ENCODE data around the gene KLHDC8B. TPM values are rescaled to one million over a fixed set of nuclear protein-coding genes. Genes with fewer than 3 reads are reported as not detected.

The KLHDC8B gene
- total RNA-seq, 2 donors from 2014 or later = 29.8 to 31.9 TPM

- intact Hi-C loops (cut with DNase I) = no loop called here
Measured at GRCh38 chr3:49153349-49153912, 18.0 kb upstream of the KLHDC8B start.

GRCh38 chr3:49157289-49157688, 14.1 kb upstream of the KLHDC8B start:
- intact Hi-C loops (cut with DNase I) = no loop called here
- DNase-seq (ENCODE audit: low spot score) = no peak

More at GRCh38 chr3:49153349-49153912, 18.0 kb upstream of the KLHDC8B start:
- no peak for DNase-seq (ENCODE audit: low spot score)

GRCh38 chr3:49158103-49158709, 13.2 kb upstream of the KLHDC8B start:
- intact Hi-C loops (cut with DNase I) = no loop called here
- no peak for DNase-seq (ENCODE audit: low spot score)

- no peak for DNase-seq (ENCODE audit: low spot score)
- intact Hi-C loops (cut with DNase I) = no loop called here
Measured at GRCh38 chr3:49158792-49159191, 12.6 kb upstream of the KLHDC8B start.

DNA sequence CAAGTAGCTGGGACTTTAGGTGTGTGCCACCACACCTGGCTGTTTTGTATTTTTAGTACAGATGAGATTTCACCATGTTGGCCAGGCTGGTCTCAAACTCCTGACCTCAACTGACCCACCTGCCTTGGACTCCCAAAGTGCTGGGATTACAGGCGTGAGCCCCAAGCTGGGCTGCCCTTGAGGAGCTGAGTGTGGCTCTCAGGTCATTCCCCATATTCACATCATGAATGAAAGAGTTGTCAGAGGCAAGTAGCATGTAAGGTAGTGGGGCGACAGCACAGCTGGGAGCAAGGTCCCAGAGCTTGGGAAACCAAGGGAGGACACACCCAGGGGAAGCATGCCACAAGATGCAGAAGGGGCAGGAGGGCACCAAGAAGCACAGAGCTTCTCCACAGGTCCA, 10.2 kb upstream of the KLHDC8B start:
- DNase-seq (ENCODE audit: low spot score) = no peak
- intact Hi-C loops (cut with DNase I) = loop anchor here in 1 of 2 donors (10.0 kb wide), 2 partner anchors 304 to 486 kb away; no protein-coding TSS in a partner anchor

GRCh38 chr3:49161808-49162530, 9.4 kb upstream of the KLHDC8B start:
- intact Hi-C loops (cut with DNase I) = loop anchor here in 1 of 2 donors (10.0 kb wide), 2 partner anchors 303 to 487 kb away; no protein-coding TSS in a partner anchor
- no peak for DNase-seq (ENCODE audit: low spot score)

- intact Hi-C loops (cut with DNase I) = loop anchor here in 1 of 2 donors (10.0 kb wide), 2 partner anchors 302 to 488 kb away; no protein-coding TSS in a partner anchor
- DNase-seq (ENCODE audit: low spot score) = no peak
Measured at GRCh38 chr3:49162751-49163419, 8.5 kb upstream of the KLHDC8B start.

DNA sequence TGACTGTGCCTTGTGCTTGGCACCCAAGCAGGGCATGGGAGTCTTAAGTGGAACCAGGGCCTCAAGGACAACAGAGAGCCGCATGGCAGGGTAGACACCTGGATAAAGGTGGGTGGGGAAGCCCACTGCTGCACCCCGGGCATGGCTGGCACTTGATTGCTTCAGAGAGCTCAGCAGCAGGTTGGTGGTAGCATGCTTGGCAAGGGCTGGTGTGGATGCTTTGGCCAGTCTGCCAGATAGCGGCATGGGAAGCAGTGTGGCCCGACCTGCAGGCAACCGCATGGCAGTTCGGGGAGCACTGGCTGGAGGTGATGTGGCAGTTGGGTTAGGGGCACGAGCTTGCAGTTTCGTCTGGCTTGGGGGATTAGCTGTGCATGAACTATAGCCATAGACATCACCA, 7.8 kb upstream of the KLHDC8B start:
- intact Hi-C loops (cut with DNase I) = loop anchor here in 1 of 2 donors (10.0 kb wide), 2 partner anchors 301 to 489 kb away; no protein-coding TSS in a partner anchor
- DNase-seq (ENCODE audit: low spot score) = no peak

DNA sequence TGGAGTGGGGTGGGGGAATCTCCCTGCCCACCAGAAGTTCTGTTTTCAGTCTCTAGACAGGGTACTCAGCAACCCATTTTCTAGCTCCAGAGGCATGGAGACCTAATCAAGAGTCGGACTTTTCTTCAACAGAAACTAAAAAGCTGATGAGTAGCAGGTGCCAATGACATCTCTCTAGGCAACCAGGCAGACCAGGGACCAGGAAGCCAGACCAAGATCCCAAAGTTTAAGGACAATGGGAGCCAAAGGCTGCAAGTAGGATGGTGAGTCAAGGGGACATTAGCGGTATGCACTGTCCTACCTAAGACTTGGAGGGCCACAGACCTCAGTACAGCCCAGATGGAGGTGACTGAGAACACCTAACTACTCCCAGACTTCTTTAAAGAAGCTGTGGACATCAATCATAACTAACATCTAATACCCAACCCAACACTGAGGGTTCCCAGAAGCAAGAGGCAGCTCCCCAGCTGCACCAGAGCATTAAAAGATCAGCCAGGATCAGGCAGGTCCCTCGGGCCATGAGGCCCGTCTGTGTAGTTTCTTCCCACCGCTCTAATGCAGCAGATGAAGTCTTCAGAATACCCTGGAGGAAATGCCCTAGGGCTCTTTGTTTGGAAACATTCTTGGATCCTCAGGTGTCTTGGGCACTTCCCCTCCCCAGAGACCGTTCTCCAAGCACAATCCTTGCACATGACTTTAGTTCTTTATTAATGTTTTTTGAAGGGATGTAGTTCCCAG, 6.2 kb upstream of the KLHDC8B start:
- DNase-seq (ENCODE audit: low spot score) = no peak
- intact Hi-C loops (cut with DNase I) = loop anchor here in 1 of 2 donors (10.0 kb wide), 2 partner anchors 300 to 490 kb away; no protein-coding TSS in a partner anchor

DNA sequence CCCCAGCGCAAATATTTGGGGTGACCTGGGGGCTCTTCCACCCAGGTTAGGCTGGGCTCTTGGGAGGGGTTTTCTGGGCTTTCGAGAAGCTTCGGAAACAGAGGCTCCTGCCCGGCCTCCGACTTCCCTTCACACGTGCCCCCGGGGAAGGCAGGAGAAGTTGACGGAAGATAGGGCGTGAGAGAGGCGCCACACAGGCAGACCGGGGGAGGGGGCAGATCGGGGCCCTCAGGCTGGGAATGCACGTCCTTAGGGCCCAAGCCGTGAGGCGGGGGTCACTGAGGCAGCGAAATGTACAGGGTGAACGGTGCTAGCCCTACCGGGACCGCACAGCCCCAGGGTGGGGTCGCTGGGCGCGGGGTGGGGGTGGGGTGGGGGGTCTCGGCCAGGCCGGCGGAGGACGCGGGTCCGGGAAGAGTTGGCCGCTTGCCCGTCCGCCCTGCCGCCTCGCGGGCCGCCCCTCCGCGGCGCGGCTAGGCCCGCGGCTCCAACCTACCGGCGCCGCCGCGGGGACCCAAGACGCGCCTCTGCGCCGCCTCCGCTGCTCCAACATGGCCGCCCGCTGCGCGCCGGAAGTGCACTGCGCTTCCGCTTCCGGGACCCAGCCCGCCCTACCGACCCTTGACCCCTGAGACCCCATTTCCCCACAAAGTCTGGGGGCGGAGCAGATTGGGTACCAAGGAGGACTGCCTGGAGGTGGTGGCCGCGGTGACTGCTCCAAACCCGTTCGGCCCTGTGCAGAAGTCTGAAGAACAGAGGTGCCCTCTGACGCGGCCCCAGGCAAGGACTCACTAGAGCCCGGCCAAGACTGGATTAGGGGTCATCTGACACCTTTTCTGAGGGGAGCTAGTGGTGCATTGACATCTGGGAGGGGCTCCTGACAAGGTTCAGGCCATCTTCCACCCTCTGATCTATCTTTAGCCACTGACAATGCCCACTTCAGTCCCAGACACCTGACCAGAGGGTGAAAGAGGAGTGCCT, 5.3 kb upstream of the KLHDC8B start, which contains the start of gene CCDC71:
Gene CCDC71 (minus strand): TSS at position 561 of the 981 bp plus-strand sequence. CDS start 2,123 bp downstream, outside the sequence.
- intact Hi-C loops (cut with DNase I) = loop anchor here in 1 of 2 donors (10.0 kb wide), 2 partner anchors 299 to 491 kb away; no protein-coding TSS in a partner anchor
- peak; percentile 95 for DNase-seq (ENCODE audit: low spot score)

- intact Hi-C loops (cut with DNase I) = loop anchor here in 1 of 2 donors (10.0 kb wide), 2 partner anchors 298 to 492 kb away; no protein-coding TSS in a partner anchor
- no peak for DNase-seq (ENCODE audit: low spot score)
Measured at GRCh38 chr3:49166752-49167556, 4.4 kb upstream of the KLHDC8B start.

DNA sequence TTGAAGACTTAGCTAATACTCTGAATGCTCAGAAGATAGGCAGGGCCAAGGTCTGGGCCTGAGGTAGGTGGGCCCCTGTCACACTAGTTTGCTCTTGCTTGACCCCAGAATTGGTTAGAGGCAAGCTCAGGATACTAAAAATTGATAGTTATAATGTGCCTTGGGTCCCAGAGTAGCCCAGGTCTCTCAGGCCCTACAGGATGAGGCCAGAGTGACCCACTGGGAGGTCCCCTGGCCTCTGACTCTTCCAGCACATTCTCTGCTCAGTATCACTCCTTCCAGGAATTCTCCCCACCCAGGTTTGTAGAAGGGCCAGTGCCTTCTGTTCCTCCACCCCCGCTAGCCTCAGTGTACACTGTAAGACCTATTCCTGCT, 667 bp upstream of the KLHDC8B start:
- DNase-seq (ENCODE audit: low spot score) = no peak
- intact Hi-C loops (cut with DNase I) = no loop called here

DNA sequence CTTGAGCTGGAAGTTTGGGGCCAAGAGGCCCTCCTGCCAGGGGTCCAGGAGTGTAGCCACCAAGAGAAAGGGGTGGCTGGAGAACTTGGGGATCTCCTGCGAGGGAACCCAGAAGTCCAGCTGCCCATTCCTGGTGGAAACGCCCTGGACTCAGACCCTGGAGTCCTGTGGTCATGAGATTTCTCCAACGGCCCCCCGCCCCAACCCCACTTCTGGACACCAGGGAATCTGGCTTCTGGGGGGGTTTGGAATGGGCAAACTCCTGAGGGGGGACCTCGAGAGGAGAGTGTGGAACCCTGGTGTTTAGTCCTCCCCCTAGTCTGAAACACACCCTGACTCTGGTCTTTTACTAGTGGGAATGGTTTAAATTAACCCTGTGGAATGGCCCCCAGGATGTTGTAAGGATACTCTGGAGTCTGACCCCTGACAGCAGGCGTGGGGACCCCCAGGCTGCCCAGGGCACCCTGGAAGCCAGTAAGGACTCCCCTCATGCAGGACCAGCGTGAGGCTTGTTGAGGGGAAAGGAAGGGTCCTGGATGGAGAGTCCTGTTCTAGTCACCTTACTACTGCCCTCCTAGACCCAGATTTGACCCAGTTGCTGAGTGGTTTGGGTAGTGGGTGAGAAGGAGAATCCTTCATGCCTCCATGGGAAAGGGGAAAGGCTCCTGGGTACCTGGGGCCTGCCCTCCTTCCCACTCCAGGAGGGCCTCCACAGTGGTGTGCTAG, 540 bp downstream of the KLHDC8B start:
- DNase-seq (ENCODE audit: low spot score) = no peak
- intact Hi-C loops (cut with DNase I) = no loop called here

DNA sequence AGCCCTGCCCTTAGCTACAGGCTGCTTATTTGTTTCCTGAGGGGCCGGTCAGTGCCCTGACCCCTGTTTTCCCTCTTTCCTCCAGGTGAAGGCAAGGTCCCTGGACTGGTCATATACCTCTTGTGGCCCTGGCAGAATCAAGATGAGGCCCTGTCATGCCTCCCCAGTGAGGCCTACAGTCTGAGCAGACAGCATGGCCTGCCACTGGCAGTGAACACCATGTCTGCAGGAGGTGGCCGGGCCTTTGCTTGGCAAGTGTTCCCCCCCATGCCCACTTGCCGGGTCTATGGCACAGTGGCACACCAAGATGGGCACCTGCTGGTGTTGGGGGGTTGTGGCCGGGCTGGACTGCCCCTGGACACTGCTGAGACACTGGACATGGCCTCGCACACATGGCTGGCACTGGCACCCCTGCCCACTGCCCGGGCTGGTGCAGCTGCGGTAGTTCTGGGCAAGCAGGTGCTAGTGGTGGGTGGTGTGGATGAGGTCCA, 1.2 kb downstream of the KLHDC8B start:
- intact Hi-C loops (cut with DNase I) = no loop called here
- DNase-seq (ENCODE audit: low spot score) = no peak

DNA sequence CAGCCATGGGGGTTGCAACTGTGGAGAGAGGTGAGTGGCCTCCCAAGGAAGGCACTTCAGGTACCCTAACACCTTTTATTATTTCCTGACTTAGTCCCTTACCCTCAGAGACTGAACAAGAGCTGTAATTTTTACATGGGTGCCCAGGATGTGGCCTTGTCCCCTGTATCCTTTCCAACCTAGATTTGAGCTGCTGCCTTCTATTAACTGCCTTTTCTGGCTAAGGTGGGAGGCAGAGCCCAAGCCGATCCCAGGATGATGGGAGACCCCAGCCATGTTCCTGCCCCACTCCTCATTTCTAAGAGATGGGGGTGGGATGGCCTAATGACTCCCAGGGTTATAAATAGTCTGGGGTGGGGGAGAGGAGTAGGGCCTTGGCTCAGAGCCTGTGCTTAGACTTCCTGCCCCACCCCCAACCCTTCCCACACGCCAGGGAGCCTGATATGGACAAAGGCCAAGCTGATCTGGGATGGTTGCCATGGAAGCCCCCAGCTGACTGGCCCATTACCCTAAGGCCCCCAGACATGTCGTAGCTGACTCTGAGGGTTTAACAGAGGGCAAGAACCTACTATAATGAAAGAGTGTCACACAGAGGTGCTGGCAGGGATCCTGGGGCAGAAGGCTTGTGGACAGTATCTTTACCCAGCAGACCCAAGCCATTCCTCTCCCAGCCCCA, 1.9 kb downstream of the KLHDC8B start:
- intact Hi-C loops (cut with DNase I) = no loop called here
- no peak for DNase-seq (ENCODE audit: low spot score)

DNA sequence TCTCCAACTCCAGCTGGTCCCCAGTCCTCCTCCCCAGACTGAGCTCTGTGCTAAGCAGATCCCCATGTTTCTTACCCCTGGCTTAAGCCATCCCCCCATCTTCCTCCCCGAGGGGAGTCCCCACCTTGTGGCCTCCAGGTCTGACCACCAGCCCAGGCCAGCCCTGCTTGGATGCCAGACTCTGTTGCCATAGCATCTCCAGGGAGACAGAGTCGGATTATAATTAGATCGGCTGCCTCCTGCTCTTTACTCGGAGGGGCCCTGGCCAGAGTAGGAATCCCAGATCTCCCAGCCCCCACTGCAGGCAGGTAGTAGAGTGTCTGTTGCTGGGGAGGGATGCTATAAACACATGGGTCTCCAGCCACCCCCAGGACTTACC, 2.4 kb downstream of the KLHDC8B start:
- intact Hi-C loops (cut with DNase I) = no loop called here
- no peak for DNase-seq (ENCODE audit: low spot score)

All from posterior vena cava (tissue), 2 donors.